ENCODE data around the gene CEP170B.
"Not testable (repeated sequence)": the region's sequence is repeated elsewhere in the genome, so short reads cannot be mapped to it uniquely, and the experiment has no call there.

CEP170B gene

DNA sequence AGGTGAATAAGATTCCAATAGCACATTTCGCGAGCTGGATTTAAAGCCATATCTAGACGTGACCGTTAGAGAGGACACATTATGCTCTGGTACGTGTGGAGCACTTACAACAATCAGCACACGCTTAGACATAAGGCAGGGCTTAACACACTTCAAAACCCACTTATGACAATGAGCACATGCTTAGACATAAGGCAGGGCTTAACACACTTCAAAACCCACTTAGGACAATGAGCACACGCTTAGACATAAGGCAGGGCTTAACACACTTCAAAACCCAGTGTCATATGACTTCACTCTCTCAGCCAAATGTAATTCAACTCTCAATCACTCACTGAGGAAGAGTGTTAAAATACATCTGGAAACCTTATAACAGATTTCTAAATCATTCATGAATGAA is 48.4 kb downstream of the CEP170B start:
- DNase-seq (ENCODE audit: low spot score): no peak

DNA sequence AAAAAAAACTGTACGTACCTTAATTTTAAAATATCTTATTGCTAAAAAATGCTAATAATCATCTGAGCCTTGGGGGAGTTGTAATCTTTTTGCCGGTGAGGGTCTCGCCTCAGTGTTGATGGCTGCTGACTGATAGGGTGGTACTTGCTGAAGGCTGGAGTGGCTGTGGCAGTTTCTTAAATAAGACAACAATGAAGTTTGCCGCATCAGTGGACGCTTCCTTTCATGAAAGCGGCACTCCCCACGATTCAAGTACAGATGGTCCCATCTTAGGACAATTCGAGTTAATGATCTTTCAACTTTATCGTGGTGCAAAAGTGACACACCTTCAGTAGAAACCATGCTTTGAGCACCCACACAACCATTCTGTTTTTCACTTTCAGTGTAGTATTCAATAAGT is 52.0 kb downstream of the CEP170B start:
- no peak for DNase-seq (ENCODE audit: low spot score)

DNA sequence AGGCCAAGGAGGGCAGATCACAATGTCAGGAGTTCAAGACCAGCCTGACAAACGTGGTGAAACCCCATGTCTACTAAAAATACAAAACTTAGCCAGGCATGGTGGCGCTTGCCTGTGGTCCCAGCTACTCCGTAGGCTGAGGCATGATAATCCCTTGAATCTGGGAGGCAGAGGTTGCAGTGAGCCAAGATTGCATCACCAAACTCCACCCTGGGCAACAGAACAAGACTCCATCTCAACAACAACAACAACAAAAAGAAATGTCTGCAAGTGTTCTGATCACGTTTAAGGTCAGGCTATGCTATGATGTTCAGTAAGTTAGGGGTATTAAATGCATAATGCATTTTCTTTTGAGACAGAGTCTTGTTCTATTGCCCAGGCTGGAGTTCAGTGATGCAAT is 52.9 kb downstream of the CEP170B start:
- no peak for DNase-seq (ENCODE audit: low spot score)

DNA sequence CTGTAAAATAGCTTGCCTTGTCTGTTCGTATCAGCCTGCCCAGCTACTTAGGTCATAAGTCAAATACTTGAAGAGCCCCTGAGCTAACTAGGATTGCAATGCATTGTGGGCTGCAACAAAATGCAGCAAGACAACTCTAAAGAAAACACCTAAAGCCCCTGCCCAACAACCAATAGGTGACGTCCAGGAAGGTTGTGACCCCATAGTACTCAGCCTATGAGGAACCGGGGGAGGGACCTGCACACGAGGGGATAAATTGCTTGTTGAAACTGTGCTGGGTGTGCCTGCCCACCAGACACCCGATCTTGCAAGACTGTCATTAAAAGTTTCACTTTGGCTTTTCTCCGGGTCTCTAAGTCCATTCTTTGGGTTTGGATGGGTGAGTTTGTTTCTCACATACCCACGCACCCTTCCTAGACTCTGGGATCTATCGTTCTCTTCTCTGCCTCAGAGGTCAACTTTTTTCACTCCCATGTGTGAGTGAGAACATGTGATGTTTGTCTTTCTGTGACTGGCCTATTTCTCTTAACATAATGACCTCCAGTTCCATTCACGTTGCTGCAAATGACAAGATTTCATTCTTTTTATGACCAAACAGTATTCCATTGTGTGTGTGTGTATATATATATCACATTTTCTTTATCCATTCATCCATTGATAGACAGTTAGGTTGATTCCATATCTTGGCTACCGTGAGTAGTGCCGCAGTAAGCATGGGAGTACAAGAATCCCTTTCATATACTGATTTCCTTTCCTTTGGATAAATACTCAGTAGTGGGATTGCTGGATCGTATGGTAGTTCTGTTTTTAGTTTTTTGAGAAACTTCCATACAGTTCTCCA is 54.3 kb downstream of the CEP170B start:
- not testable (repeated sequence) for DNase-seq (ENCODE audit: low spot score)

DNA sequence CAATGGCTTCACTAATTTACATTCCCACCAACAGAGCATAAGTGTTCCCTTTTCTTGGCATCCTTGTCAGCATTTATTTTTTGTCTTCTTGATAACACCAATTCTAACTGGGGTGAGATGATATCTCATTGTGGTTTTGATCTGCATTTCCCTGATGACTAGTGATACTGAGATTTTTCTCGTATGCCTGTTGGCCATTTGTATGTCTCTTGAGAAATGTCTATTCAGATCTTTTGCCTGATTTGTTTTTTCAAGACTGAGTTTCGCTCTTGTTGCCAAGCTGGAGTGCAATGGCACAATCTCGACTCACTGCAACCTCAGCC is 54.9 kb downstream of the CEP170B start:
- no peak for DNase-seq (ENCODE audit: low spot score)

DNA sequence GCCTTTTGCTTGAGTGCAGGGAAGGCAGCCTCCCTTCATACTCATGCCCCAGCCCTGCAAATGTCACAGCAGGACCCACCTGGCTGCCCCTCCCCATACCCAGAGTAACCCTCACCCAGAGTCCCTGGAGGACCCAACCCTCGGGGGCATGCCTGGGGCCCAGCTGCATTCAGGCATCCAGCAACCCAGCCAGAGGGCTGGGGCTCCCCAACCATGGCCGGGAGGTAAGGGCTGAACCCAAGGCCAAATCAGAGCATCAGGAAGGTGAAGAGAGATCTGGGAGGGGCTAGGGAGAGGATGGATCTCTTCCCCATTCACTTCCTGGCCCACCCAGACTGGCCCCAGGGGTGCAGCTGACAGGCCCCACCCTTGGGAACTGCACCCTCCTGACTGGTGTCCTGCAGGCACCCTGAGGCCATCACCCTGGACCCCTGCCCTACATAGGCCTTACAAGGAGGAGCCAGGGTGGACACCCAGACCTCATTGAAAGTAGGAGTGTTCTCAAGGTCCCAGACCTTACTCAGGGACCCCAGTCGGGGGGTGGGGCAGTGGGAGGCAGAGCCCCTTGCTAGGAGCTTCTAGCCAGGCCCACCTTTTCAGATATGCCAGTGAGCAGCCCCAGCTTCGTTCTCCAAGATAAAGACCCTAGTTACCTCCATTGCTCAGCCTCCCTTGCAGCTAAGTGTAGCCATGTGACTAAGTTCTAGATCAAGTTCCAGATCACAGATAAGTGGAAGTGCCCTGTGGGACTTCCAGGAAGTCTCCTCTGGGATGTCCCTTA is 58.8 kb downstream of the CEP170B start:
- no peak for DNase-seq (ENCODE audit: low spot score)

DNA sequence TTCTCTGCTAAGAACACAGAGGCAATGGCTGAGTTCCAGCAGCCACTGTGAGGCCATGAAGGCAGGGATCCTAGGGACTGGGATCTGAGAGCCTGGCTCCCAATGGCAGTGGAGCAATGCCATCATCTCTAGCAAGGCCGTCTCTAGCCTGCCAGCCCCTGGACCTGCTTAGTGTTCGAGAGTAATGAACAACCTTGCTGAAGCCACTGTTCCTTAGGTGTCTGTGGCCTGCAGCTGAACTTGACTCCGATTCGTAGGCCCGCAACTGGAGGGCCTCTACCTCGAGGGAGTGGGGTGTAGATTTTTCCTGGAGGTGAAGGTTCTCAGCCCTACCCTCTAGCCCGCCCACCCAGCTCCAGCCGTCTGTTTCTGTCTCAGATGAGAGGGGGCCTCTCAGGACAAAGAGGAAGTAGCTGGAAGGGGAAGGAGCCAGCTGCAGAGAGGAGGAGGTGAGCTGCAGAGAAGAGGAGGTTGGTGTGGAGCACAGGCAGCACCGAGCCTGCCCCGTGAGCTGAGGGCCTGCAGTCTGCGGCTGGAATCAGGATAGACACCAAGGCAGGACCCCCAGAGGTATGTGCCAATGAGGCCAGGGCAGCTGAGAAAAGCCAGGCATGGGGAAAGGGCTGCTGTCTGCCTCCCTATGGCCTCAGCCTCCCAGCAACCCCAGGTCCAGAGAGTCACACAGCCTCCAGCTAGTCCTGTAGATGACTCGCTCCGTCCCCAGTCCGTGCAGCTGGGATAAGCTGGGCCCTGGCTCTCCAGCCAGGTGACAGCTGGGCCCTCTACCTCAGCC is 59.5 kb downstream of the CEP170B start, which contains the start of gene PLD4:
TSS of gene PLD4 (plus strand) at position 459 of the 793 bp plus-strand sequence. CDS start 2,262 bp downstream, outside the sequence.
- no peak for DNase-seq (ENCODE audit: low spot score)

DNA sequence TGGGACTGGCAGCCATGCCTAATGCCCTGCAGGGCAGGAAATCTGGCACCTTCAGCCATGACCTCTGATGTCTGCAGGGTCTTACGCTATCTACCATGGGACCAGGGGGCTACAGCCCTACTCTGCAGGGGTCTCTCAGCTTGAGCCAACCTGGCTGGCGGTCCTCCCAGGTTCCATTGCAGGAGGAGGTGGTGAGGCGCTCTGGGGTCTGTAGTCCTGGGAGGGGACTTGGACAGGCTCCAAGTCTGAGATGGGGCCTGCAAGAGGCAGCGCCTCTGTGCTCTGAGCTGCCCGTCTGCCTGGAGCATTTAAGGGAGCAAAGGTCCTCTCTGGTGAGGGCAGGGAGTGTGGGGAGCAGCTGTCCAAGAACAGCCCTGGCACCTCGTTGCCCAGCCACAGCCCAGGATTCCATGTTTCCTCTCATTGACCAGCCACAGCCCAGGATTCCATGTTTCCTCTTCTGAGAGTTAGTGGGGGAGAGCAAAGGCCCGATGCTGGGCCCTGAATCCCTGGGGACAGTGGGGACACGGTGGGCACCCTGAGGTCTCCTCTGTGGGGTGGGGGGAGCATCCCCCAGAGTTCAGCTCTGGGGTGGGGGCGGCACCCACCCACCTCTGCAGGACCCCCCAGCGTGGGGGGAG is 60.3 kb downstream of the CEP170B start:
- DNase-seq (ENCODE audit: low spot score): no peak

DNA sequence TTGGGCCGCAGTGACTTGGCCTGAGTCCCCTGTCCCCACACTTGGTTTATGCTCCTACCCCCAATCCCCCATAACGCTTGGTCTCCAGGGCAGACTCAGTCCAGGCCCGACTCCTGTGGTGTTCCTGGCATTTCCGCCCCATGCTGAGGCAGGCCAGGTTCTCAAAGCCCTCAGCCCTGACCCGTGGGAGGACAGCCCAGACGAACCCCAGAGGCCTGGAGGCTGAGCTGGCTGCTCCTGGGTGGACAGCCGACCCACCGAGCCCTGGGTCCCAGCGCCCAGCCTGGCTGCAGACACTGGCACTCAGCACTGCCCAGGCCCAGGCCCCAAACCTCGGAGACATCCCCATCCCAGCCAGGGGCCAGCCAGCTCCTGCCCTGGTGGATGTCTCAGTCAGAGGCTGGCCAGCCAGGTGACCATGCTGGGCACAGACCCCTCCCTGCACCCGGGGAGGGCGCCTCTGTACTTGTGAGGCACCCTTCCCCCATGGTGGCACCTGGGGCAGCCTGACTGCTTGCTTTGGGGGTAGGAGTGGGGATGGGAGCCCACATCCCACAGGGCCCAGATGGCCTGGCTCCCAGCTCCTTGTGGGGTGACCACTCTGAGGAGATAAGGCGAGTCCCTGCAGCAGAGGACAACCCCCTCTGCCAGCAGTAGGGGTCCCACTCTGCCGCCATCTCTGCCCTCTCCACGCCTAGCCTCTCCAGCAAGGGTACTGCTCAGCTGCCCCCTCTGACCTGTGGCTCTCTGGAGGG is 61.0 kb downstream of the CEP170B start:
- no peak for DNase-seq (ENCODE audit: low spot score)

DNA sequence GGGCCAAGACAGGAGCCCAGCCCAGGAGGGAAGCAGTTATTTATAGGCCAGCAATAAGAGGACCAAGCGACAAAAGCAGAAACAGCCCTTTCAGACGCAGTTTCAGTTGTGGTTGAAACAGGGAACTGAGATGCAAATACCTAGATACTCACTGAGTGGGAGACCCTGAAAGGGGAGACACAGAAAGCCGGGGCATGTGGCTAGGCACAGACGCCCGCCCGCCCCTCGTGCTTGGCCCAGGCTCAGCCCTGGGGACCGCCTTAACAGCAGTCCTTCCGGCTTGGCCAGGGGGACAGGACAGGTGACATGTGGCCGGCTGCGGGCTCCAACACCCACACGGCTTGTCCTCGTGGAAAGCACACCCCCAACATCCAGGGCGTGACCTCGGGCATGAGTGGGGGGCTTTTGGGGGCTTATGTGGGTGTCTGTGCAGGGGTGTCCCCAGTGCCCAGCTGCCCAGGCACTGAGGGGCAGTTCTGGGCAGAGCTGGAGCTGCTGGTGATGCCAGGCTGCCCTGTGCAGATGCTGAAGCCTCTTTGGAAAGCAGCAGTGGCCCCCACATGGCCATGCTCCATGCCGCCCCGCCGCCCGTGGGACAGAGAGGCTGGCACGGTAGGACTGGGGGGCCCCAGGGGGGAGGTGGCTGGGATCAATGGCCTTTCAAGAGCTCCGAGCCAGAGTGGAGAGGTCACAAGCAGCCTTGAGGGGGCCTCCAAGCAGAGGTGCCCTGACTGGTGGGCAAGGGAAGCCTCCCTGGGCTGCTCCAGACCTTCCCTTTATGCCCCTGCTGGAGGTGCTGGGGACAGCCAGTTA is 61.8 kb downstream of the CEP170B start:
- no peak for DNase-seq (ENCODE audit: low spot score)

DNA sequence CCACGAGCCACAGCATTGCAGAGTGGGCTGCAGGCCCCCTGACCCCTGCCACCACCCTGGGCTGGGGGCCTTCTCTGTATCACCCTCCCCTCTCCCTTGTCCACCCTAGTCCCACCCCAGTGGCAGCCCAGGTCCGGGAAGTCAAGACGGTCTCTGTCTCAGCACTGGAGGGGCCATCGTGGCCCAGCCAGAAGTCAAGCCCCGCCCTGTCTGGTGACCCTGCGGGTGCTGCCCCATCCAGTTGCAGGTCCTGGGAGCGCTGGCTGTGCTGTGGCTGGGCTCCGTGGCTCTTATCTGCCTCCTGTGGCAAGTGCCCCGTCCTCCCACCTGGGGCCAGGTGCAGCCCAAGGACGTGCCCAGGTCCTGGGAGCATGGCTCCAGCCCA is 62.4 kb downstream of the CEP170B start:
- DNase-seq (ENCODE audit: low spot score): no peak

DNA sequence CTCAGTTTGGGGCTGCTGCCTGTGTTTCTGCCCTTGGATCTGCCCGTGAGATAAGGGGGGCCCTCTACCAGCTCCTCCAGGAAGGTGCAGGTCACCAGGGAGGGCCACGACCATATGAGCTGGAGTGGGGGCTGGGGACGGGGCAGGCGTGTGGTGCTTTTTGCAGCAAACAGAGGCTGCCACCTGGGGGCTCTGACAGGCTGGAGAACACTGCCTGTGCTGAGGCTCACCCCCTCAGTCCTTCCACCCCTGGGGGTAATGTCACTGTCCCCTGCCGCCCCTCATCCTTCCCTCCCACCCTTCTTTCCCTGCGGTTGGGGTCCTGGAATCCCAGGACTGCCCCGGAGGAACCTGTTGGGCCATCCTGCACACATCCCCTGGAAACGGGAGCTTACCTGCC is 62.8 kb downstream of the CEP170B start:
- DNase-seq (ENCODE audit: low spot score): no peak

DNA sequence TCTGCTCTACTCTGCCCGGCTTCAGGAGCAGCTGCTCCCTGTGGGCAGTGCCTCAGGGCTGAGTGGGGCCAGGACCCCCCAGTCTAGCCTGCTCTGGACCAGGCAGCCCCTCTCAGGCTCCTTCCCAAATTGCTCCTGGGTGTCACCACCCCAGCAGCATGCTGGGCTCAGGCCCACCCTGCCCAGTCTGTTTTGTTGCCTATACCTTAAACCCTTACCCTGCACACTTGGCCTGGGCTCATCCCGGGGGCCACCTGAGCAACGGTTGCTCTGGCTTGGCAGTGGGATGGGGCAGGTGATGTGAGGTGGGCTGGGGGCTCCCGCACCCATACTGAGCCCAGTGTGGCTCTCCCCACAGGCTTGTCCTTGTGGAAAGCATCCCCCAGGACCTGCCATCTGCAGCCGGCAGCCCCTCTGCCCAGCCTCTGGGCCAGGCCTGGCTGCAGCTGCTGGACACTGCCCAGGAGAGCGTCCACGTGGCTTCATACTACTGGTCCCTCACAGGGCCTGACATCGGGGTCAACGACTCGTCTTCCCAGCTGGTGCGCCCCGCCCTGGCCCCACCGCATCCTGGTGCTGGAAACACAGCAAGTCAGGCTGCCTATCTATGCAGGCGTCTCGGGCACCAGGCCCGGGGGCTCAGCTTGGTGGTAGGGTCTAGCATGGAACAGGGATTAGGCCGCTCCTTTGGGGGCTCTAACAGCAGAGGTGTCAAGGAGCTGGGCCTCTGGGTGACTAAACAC is 63.5 kb downstream of the CEP170B start:
- DNase-seq (ENCODE audit: low spot score): no peak

DNA sequence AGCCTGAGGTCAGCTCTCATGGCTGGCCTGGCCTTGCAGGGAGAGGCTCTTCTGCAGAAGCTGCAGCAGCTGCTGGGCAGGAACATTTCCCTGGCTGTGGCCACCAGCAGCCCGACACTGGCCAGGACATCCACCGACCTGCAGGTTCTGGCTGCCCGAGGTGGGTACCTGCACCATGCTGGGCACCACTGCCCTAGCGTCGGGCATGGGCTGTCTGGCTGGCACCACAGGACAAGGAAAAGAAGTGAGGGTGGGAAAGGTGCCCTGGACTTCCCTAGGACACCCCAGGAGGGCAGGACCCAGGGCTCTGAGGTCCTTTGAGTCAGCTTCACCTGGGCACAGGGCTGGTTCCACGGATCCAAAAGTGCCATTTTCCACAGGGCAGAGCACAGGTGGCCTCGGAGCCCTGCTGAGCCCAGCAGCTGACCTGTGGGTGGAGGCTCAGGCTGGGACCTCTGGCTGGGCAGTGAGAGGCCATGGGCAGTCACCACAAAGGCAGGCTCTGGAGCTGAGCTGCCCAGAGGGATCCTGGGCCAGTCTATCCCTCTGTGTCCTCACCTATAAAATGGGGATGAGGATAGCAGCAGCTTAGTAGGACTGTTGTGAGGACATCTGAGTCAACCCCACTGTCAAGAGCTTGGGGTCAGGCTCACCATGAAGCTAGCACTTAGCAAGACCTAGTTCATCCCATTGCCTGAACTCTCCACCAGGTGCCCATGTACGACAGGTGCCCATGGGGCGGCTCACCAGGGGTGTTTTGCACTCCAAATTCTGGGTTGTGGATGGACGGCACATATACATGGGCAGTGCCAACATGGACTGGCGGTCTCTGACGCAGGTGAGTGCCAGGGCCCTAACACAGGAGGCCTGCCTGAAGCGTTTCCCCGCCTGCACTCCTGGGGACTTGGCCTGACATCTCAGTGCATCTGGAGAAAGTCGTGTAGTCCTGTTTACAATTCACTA is 64.5 kb downstream of the CEP170B start:
- DNase-seq (ENCODE audit: low spot score): no peak

DNA sequence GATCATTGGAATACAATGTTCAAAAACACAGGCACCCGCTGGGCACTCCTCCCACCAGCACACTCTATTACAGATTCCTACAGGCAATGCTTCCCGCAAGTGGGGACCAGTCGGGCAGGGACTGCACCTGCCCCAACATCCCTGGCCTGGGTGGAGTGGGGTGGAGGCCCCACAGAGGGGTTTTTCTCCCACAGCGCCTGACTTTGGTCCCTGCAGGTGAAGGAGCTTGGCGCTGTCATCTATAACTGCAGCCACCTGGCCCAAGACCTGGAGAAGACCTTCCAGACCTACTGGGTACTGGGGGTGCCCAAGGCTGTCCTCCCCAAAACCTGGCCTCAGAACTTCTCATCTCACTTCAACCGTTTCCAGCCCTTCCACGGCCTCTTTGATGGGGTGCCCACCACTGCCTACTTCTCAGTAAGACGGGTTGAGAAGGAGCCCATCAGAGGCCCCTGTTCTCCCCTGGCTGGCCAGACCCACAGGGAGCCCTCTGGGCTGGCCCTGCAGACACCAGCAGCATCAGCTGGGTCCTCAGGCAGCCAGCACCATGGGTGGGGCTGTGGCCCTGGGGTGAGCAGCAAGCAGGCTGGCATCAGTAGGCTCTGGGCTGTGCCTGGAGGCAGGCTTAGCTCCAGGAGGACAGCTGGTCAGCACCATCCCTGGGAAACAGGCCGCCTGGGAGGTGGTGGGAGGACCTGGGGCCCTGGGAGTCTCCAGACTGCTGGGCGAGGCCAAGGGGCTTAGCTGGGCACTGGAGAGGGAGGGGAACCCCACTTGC is 65.6 kb downstream of the CEP170B start:
- no peak for DNase-seq (ENCODE audit: low spot score)

DNA sequence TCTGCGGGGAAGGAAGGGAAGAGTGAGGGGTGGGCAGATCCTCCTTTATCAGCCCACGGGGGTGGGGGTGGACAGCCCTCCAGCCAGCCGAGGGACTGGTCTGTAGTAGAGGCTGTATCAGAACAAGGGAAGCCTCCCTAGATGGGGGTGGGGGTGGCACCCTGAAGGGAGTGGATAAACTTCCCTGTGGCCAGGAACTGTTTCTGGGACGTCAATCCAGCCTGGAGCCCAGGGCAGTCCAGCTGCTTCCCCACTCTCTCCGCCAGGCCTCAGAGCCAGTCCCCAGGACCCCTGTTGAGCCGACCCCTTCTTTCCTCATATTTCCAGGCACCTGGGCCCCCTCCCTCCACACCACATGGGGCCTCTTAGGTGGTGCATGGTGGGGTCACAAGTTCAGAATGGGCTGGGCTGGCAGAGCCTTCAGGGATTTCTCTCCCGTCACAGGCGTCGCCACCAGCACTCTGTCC is 66.3 kb downstream of the CEP170B start:
- no peak for DNase-seq (ENCODE audit: low spot score)

DNA sequence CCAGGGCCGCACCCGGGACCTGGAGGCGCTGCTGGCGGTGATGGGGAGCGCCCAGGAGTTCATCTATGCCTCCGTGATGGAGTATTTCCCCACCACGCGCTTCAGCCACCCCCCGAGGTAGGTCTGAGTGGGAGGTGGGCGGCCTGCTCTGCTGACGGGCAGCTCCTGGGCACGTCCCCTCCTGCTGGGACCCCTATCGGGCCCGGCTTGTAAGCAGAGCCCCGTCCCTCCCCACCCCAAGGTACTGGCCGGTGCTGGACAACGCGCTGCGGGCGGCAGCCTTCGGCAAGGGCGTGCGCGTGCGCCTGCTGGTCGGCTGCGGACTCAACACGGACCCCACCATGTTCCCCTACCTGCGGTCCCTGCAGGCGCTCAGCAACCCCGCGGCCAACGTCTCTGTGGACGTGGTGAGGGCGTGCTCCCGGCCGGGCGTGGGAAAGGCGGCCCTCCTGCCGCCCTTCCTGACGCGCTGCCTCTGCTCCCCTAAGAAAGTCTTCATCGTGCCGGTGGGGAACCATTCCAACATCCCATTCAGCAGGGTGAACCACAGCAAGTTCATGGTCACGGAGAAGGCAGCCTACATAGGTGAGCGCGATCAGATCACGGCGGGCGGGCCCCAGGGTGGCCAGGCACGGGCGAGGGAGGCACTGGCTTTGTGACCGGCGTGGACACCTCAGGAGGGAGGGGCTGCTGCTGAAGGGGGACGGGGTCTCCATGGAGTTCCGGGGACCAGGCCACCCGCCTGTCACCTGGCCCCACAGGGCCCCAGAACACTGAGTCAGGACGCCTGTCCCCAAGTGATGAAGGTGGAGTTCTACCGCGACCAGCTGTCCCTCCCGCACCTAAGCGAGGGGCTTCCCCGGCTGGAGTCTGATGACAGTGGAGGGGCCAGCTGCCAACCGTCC is 67.0 kb downstream of the CEP170B start:
- DNase-seq (ENCODE audit: low spot score): no peak
